Measurements from ENCODE around the gene TCHH.

TCHH gene

DNA sequence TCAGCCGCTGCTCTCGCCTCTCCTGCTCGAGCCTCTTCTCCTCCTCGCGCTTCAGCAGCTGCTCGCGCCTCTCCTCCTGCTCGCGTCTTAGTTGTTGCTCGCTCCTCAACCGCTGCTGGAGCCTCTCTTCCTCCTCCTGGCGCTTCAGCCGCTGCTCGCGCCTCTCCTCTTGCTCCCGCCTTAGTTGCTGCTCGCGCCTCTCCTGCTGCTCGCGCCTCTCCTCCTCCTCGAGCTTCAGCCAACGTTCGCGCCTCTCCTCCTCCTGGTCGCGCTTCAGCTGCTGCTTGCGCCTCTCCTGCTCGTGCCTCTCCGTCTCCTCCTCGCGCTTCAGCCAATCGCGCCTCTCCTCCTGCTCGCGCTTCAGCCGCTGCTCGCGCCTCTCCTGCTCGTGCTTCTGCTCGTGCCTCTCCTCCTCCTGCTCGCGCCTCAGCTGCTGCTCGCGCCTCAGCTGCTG is 3.7 kb downstream of the TCHH start:
- Histone ChIP-seq H3K36me3 (replicated peaks; ENCODE audit: low read depth, low read length) (no peaks in the 10 kb centered on the region), H3K4me1 (ENCODE audit: low read length) (no peaks in the 10 kb centered on the region), H3K9me3 (ENCODE audit: insufficient read depth, low read length) (peaks cover 18% of the 10 kb centered on the region; the same call in 1 of the 2 replicates), H2AFZ (ENCODE audit: low read depth, low read length) (no peak overlapping the region), H3K27me3 (ENCODE audit: low read depth, low read length) (peaks cover 36% of the 10 kb centered on the region), H3K27ac (ENCODE audit: low read length) (no peak overlapping the region), H3K4me3 (ENCODE audit: low read length) (no peak overlapping the region), H3K9ac (ENCODE audit: low read length) (no peak overlapping the region), H4K20me1 (ENCODE audit: insufficient read depth, low read length) (no peaks in the 10 kb centered on the region), H3K4me2 (ENCODE audit: low read length) (no peak overlapping the region), H3K79me2 (ENCODE audit: low read length) (no peaks in the 10 kb centered on the region)
- TF ChIP-seq EZH2phosphoT487 (IDR thresholded peaks at IDR 0.05; ENCODE audit: low read depth): no peak
- TF ChIP-seq, protein P1, sequence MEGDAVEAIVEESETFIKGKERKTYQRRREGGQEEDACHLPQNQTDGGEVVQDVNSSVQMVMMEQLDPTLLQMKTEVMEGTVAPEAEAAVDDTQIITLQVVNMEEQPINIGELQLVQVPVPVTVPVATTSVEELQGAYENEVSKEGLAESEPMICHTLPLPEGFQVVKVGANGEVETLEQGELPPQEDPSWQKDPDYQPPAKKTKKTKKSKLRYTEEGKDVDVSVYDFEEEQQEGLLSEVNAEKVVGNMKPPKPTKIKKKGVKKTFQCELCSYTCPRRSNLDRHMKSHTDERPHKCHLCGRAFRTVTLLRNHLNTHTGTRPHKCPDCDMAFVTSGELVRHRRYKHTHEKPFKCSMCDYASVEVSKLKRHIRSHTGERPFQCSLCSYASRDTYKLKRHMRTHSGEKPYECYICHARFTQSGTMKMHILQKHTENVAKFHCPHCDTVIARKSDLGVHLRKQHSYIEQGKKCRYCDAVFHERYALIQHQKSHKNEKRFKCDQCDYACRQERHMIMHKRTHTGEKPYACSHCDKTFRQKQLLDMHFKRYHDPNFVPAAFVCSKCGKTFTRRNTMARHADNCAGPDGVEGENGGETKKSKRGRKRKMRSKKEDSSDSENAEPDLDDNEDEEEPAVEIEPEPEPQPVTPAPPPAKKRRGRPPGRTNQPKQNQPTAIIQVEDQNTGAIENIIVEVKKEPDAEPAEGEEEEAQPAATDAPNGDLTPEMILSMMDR (IDR thresholded peaks at IDR 0.05; ENCODE audit: low read depth, low read length): no peak

DNA sequence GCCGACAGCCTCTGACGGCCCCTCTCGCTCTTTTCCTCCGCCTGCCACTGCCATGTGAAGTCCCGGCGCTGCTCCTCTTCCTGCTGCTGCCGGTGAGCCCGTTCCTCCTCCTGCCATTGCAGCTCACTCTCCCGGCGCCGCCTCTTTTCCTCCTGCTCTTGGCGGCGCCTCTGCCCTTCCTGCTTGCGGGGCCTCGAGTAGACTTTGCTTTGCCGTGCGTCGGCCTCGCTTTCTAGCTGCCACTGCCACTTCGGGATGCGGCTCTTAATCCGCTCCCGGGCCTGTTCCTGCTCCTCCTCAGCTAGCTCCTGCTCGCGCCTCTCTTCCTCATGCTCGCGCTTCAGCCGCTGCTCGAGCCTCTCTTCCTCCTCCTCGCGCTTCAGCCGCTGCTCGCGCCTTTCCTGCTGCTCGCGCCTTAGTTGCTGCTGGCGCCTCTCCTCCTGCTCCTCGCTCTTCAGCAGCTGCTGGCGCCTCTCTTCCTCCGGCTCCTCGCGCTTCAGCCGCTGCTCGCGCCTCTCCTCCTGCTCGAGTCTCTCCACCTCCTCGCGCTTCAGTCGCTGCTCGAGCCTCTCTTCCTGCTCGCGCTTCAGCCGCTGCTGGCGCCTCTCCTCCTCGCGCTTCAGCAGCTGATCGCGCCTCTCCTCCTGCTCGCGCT is 4.3 kb downstream of the TCHH start:
- H3K4me2 ChIP-seq (ENCODE audit: low read length): no peak overlapping the region
- no peaks in the 10 kb centered on the region for H4K20me1 ChIP-seq (ENCODE audit: insufficient read depth, low read length)
- no peak overlapping the region for H2AFZ ChIP-seq (ENCODE audit: low read depth, low read length)
- H3K9ac ChIP-seq (ENCODE audit: low read length): no peak overlapping the region
- H3K4me3 ChIP-seq (ENCODE audit: low read length): no peak overlapping the region
- peaks cover 18% of the 10 kb centered on the region; the same call in 1 of the 2 replicates for H3K9me3 ChIP-seq (ENCODE audit: insufficient read depth, low read length)
- H3K27ac ChIP-seq (ENCODE audit: low read length): no peak overlapping the region
- no peak for TF ChIP-seq EZH2phosphoT487 (IDR thresholded peaks at IDR 0.05; ENCODE audit: low read depth)
- TF ChIP-seq, protein P1 (IDR thresholded peaks at IDR 0.05; ENCODE audit: low read depth, low read length): no peak
- H3K27me3 ChIP-seq (ENCODE audit: low read depth, low read length): peaks cover 30% of the 10 kb centered on the region
- H3K36me3 ChIP-seq (replicated peaks; ENCODE audit: low read depth, low read length): no peaks in the 10 kb centered on the region
- no peaks in the 10 kb centered on the region for H3K4me1 ChIP-seq (ENCODE audit: low read length)
- no peaks in the 10 kb centered on the region for H3K79me2 ChIP-seq (ENCODE audit: low read length)

DNA sequence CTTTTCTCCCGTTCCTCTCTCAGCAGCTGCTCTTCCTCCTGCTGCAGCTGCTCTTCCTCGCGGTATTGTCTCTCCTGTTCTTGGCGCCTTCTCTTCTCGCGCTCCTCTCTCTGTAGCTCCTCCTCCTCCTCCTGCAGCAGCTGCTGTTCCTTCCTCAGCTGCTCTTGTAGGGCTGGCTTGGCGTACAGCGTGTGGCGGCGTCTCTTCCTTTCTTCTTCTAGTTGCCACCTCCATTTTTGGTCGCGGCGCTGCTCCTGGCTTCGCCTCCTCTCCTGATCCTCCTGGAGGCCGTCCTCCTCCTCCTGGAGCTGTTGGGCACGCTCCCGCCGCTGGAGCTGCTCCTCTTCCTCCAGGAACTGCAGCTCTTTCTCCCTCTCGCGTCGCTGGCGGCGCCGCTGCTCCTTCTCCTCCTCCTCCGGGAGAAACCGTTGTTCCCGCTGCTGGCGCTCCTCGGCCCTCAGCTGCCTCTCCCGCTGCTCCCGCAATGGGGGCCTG is 4.8 kb downstream of the TCHH start:
- H3K9me3 ChIP-seq (ENCODE audit: insufficient read depth, low read length): peaks cover 18% of the 10 kb centered on the region; the same call in 1 of the 2 replicates
- peaks cover 26% of the 10 kb centered on the region for H3K27me3 ChIP-seq (ENCODE audit: low read depth, low read length)

DNA sequence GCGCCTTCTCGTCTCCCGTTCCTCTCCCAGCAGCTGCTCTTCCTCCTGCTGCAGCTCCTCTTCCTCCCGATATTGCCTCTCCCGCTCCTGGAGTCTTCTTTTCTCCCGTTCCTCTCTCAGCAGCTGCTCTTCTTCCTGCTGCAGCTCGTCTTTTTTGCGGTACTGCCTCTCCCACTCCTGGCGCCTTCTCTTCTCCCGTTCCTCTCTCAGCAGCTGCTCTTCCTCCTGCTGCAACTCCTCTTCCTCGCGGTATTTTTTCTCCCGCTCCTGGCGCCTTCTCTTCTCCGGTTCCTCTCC is 5.3 kb downstream of the TCHH start:
- Histone ChIP-seq H4K20me1 (ENCODE audit: insufficient read depth, low read length) (no peaks in the 10 kb centered on the region), H3K9me3 (ENCODE audit: insufficient read depth, low read length) (peaks cover 18% of the 10 kb centered on the region; the same call in 1 of the 2 replicates), H3K36me3 (replicated peaks; ENCODE audit: low read depth, low read length) (no peaks in the 10 kb centered on the region), H2AFZ (ENCODE audit: low read depth, low read length) (no peak overlapping the region), H3K4me1 (ENCODE audit: low read length) (no peaks in the 10 kb centered on the region), H3K4me3 (ENCODE audit: low read length) (no peak overlapping the region), H3K27me3 (ENCODE audit: low read depth, low read length) (peaks cover 21% of the 10 kb centered on the region), H3K79me2 (ENCODE audit: low read length) (no peaks in the 10 kb centered on the region), H3K9ac (ENCODE audit: low read length) (no peak overlapping the region), H3K27ac (ENCODE audit: low read length) (no peak overlapping the region), H3K4me2 (ENCODE audit: low read length) (no peak overlapping the region)
- TF ChIP-seq EZH2phosphoT487 (IDR thresholded peaks at IDR 0.05; ENCODE audit: low read depth): no peak
- TF ChIP-seq, protein P1 (IDR thresholded peaks at IDR 0.05; ENCODE audit: low read depth, low read length): no peak

More for the DNA sequence above, 4.8 kb downstream of the TCHH start:
- no peak overlapping the region for H3K9ac ChIP-seq (ENCODE audit: low read length)
- no peaks in the 10 kb centered on the region for H3K4me1 ChIP-seq (ENCODE audit: low read length)
- H3K4me2 ChIP-seq (ENCODE audit: low read length): no peak overlapping the region
- no peaks in the 10 kb centered on the region for H4K20me1 ChIP-seq (ENCODE audit: insufficient read depth, low read length)
- TF ChIP-seq EZH2phosphoT487 (IDR thresholded peaks at IDR 0.05; ENCODE audit: low read depth): no peak
- TF ChIP-seq, protein P1 (IDR thresholded peaks at IDR 0.05; ENCODE audit: low read depth, low read length): no peak
- H3K36me3 ChIP-seq (replicated peaks; ENCODE audit: low read depth, low read length): no peaks in the 10 kb centered on the region
- H3K79me2 ChIP-seq (ENCODE audit: low read length): no peaks in the 10 kb centered on the region
- no peak overlapping the region for H2AFZ ChIP-seq (ENCODE audit: low read depth, low read length)
- H3K27ac ChIP-seq (ENCODE audit: low read length): no peak overlapping the region
- H3K4me3 ChIP-seq (ENCODE audit: low read length): no peak overlapping the region

Measured in OCI-LY3 (cell line).